Ovary (tissue), 9 donors: Measurements from ENCODE around the gene RRAS2. TPM values are rescaled to one million over a fixed set of nuclear protein-coding genes. Genes with fewer than 3 reads are reported as not detected.
"Not testable (repeated sequence)": the region's sequence is repeated elsewhere in the genome, so short reads cannot be mapped to it uniquely, and the experiment has no call there.

Experiments
- DNase-seq, 5 donors: peaks; one replicate each; pipeline ENCODE4 v3.0.0-alpha.2; 2019 to 2020
- H3K27ac ChIP-seq, 2 donors: fragments of 200-600 bp; one replicate each; pipeline versions ENCODE4 v1.5.1 to v1.8.0; 2019 to 2022
- H3K27me3 ChIP-seq: fragments of 200-600 bp; one replicate; pipeline ENCODE4 v1.8.0; 2022
- H3K36me3 ChIP-seq: fragments of 200-600 bp; sonication (generic); one replicate; pipeline ENCODE4 v1.5.1; 2019
- H3K4me1 ChIP-seq: one replicate; pipeline ENCODE4 v1.8.1; 2013; ENCODE audit warnings: mild to moderate bottlenecking, moderate library complexity; ENCODE audit not compliant: insufficient read depth
- H3K4me3 ChIP-seq: fragments of 200-600 bp; sonication (generic); one replicate; pipeline ENCODE4 v1.5.1; 2017
- H3K9me3 ChIP-seq, 2 donors: fragments of 200-600 bp in 1 of 2; sonication (generic) in 1 of 2; one replicate each; pipeline versions ENCODE4 v1.5.1 to v1.8.1; 2013 to 2019; ENCODE audit warnings: mild to moderate bottlenecking in 1 of 2, moderate library complexity in 1 of 2
- CTCF ChIP-seq, 3 donors: fragments of 450-650 bp in 2 of 3; fragments of 200-600 bp in 1 of 3; IDR thresholded peaks; one replicate each; pipeline versions ENCODE4 v1.5.1 to v1.8.0; 2016 to 2022; ENCODE audit warnings: antibody characterized with exemption in 3 of 3, mild to moderate bottlenecking in 1 of 3
- EP300 ChIP-seq: sonication (generic); formaldehyde crosslinking; IDR thresholded peaks from one replicate; pipeline ENCODE4 v1.6.1; 2017; ENCODE audit warnings: antibody characterized with exemption
- POLR2A ChIP-seq: fragments of 450-650 bp; IDR thresholded peaks from one replicate; pipeline ENCODE4 v1.6.1; 2017; ENCODE audit warnings: antibody characterized with exemption, mild to moderate bottlenecking, moderate library complexity
- WGBS, 3 donors: extraction: QIAGEN DNeasy Blood & Tissue Kit in 1 of 3; methylation state at CpG; one replicate each; pipeline versions ENCODE4 v1.1.5 to v1.1.7; 2013 to 2017; 5-methylcytosine and 5-hydroxymethylcytosine counted together
- intact Hi-C, 4 donors: fragments of 100-400 bp; cut with DNase I; formaldehyde crosslinking; loops; one replicate each; pipeline versions ENCODE4 v1.11.0 to v1.15.1; 2022 to 2023
- polyA plus RNA-seq, 2 donors: library from polyadenylated mRNA; stranded (reverse); fragments of 200-250 nt in 1 of 2; fragments of 350-450 nt in 1 of 2; fragmentation: Illumina TruSeq in 1 of 2; extraction: RNeasy Lipid Tissue Mini Kit (QIAGEN cat#74804) in 1 of 2; gene quantifications; one replicate each; pipeline ENCODE4 v1.2.3, GENCODE V29; 2013 to 2014
- total RNA-seq, 7 donors: library from RNA; depleted of rRNA in 2 of 7; stranded (reverse); fragments of >200 nt in 2 of 7; fragmentation: NEBNext Ultra II Directional in 3 of 7; extraction: Animal tissue kit (Norgen Biotek cat#: 25700) in 3 of 7; gene quantifications; one replicate each; pipeline versions ENCODE4 v1.1.0 to v1.2.4, GENCODE V29; 2016 to 2023
- donor health status: DM: no; HTN: no; CAD: no; lungs with moderate emphysema.
- donor health status: DM: no; HTN: no; CAD: no.
- donor health status: Bipolar disorder and iron deficiency.
- donor health status: DM: yes; HTN: yes; CAD: no.
- donor health status: DM: no; HTN: no; CAD: no.
- donor health status: DM: yes; HTN: yes; CAD: no.

The RRAS2 gene
- total and polyA plus RNA-seq, 9 donors: 25.7 to 45.2 (median 34.8) TPM

- no peaks in the 10 kb centered on the region for H3K4me1 ChIP-seq
- 30 to 40% (median 33%) methylated on average over 6 of the region's 6 CpGs for WGBS, 3 donors
- peak; percentile 31 to 63 (median 45) for DNase-seq
- no peaks in the 10 kb centered on the region for H3K9me3 ChIP-seq
- TF ChIP-seq CTCF (IDR thresholded peaks at IDR 0.05) (peak; percentile 42 to 59 (median 42)), POLR2A (no peak)
- H3K36me3 ChIP-seq: no peaks in the 10 kb centered on the region
- intact Hi-C loops: loop anchor here in 2 of 4 donors (5.0 to 10.0 kb wide), 2 partner anchors 154 to 157 kb away; no protein-coding TSS in a partner anchor
- no peaks in the 10 kb centered on the region for H3K27me3 ChIP-seq
- H3K27ac ChIP-seq: no peak overlapping the region
- H3K4me3 ChIP-seq: no peak overlapping the region
Measured at GRCh38 chr11:14300661-14301304, 58.2 kb downstream of the RRAS2 start.

DNA sequence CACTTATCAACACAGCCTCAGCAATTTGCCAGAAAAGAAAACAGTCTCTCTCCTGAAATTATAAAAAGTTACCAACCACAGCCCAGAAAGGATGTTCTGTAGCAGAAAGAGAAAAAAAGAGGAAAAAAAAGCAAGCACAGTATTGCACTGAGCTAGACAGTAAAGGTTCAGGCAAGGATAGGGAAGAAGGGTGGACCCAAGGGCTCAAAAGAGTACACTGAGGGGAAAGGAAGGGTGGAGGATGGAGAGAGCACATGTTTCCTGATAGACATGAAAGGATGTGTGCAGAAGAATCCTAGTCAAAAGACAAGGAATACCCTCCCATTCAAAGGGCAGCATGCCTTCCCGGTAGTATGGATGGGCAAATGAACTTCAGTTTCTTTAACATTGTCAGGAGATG, 59.1 kb downstream of the RRAS2 start:
- TF ChIP-seq EP300 (no peak), POLR2A (no peak), CTCF (IDR thresholded peaks at IDR 0.05) (no peak)
- H3K27me3 ChIP-seq: no peaks in the 10 kb centered on the region
- 68 to 73% (median 73%) methylated on average over 1 of the region's 1 CpG for WGBS, 3 donors
- intact Hi-C loops: loop anchor here in 3 of 4 donors (5.0 to 10.0 kb wide), 3 partner anchors 147 to 157 kb away; no protein-coding TSS in a partner anchor
- no peaks in the 10 kb centered on the region for H3K36me3 ChIP-seq
- no peaks in the 10 kb centered on the region for H3K9me3 ChIP-seq
- H3K27ac ChIP-seq: no peak overlapping the region
- no peak overlapping the region for H3K4me3 ChIP-seq
- no peaks in the 10 kb centered on the region for H3K4me1 ChIP-seq
- DNase-seq: no peak

DNA sequence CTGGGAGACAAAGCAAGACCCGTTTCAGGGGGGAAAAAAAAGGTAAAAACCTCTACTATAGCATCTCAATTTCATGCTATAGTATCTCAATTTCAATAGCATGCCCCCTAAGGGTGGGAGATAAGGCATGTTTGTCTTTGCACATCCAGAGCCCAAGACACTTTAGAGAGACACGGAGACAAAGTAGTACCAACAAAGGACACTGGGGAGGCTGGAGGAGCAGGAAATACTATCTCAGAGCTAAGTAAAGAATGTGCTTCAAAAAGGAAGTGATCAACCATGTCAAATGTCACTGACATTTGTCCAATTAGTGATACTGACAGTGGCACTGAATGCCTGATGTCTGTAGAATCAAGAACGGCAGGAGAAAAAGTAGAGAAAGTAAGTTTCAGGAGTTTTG, 68.6 kb downstream of the RRAS2 start:
- intact Hi-C loops: no loop called here
- TF ChIP-seq POLR2A (no peak), EP300 (no peak), CTCF (IDR thresholded peaks at IDR 0.05) (no peak)
- no peak overlapping the region for H3K4me3 ChIP-seq
- H3K4me1 ChIP-seq: no peaks in the 10 kb centered on the region
- no peaks in the 10 kb centered on the region for H3K36me3 ChIP-seq
- H3K27ac ChIP-seq: no peak overlapping the region
- H3K9me3 ChIP-seq: no peaks in the 10 kb centered on the region
- WGBS, 3 donors: 92 to 95% (median 93%) methylated on average over 3 of the region's 3 CpGs
- DNase-seq: no peak
- H3K27me3 ChIP-seq: no peaks in the 10 kb centered on the region

- 26 to 68% (median 66%) methylated on average over 2 of the region's 2 CpGs for WGBS, 3 donors
- no peak for TF ChIP-seq CTCF (IDR thresholded peaks at IDR 0.05)
- TF ChIP-seq EP300: no peak
- no peak for TF ChIP-seq POLR2A
- no peaks in the 10 kb centered on the region for H3K36me3 ChIP-seq
Measured at GRCh38 chr11:14288189-14288935, 70.6 kb downstream of the RRAS2 start.

DNA sequence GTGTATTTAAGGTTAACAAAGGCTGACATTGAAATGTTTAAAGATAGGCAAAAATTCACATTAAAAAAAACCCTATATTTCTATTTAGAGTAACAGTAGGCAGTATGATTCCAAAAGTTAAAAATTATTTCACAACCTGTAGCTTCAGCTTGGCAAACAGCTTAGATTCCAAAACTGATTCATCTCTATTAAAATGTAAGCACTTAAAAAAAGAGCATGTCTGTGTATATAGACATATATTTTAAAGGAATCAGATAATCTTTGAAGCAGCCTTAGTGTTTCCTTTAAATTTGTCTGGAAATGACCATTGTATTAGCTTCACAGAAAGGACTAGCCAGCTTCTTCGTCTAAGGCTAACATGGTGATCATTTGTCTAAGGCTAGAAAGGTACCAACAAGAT, 80.1 kb downstream of the RRAS2 start:
- H3K27me3 ChIP-seq, intact Hi-C loops, DNase-seq, H3K27ac ChIP-seq, H3K36me3 ChIP-seq, H3K4me3 ChIP-seq, H3K9me3 ChIP-seq, H3K4me1 ChIP-seq: not testable (repeated sequence)
- 58 to 76% methylated on average over 1 of the region's 1 CpG; no CpG with 5 or more reads in 1 of the 3 donors for WGBS, 3 donors

More at GRCh38 chr11:14288189-14288935, 70.6 kb downstream of the RRAS2 start:
- Histone ChIP-seq H3K4me1 (no peaks in the 10 kb centered on the region), H3K4me3 (no peak overlapping the region), H3K9me3 (no peaks in the 10 kb centered on the region), H3K27ac (no peak overlapping the region), H3K27me3 (no peaks in the 10 kb centered on the region)
- DNase-seq: no peak
- intact Hi-C loops: no loop called here
